Measurements from ENCODE around the gene PLCE1.

GRCh38 chr10:94035982-94036765 lies 42.4 kb downstream of the PLCE1 start:
- no peak for TF ChIP-seq RFX5 (IDR thresholded peaks at IDR 0.05; ENCODE audit: borderline replicate concordance, low read depth, low read length)
- no peak for TF ChIP-seq GTF2F1 (IDR thresholded peaks at IDR 0.05; ENCODE audit: borderline replicate concordance, low read depth, low read length)
- no peak for TF ChIP-seq MAX (IDR thresholded peaks at IDR 0.05)
- no peak for TF ChIP-seq POLR2A (IDR thresholded peaks at IDR 0.05; ENCODE audit: control extremely low read depth in 1 of 2, low read depth in 2 of 2, low read length in 2 of 2)
- TF ChIP-seq CTCF (IDR thresholded peaks at IDR 0.05; ENCODE audit: control extremely low read depth in 1 of 3, insufficient read depth in 1 of 3, low read depth in 1 of 3, low read length in 3 of 3), result no peak
- TF ChIP-seq CHD2 (IDR thresholded peaks at IDR 0.05; ENCODE audit: low read length), result no peak

Measured in H1 (cell line).